ENCODE measurements around the gene TIAM2.

The TIAM2 gene

DNA sequence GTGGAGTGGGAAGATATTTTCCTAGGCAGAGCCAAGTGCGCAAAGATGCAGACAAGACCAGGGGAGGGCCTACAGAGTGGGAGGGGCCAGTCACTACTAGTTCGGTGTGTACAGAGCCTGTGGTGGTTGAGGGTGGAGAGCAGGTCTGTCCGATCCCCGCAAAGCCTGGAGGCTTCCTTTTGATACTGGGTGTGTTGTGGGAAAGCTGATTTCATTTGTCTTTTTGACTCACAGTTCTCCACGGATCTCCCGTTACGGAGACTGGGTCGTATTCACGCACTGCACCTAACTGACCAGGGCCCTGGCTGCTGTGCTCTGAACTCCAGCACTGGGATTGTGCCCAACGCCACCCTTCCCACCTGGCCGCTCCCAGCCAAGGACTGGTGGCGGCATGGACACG, 1.4 kb upstream of the TIAM2 start:
- H3K4me3 ChIP-seq (ENCODE audit: low read length), result no peak overlapping the region
- no peaks in the 10 kb centered on the region for H3K9me3 ChIP-seq (replicated peaks; ENCODE audit: low read length)
- H3K4me2 ChIP-seq (ENCODE audit: low read length), result no peak overlapping the region
- no peak overlapping the region for H3K9ac ChIP-seq (ENCODE audit: low read depth, low read length)
- no peaks in the 10 kb centered on the region for H3K27me3 ChIP-seq (ENCODE audit: control insufficient read depth, insufficient read depth, low read length)
- H3K36me3 ChIP-seq (ENCODE audit: insufficient read depth, low read length), result no peaks in the 10 kb centered on the region
- peaks cover 9% of the 10 kb centered on the region for H3K4me1 ChIP-seq (ENCODE audit: control insufficient read depth, insufficient read depth, low read length)

DNA sequence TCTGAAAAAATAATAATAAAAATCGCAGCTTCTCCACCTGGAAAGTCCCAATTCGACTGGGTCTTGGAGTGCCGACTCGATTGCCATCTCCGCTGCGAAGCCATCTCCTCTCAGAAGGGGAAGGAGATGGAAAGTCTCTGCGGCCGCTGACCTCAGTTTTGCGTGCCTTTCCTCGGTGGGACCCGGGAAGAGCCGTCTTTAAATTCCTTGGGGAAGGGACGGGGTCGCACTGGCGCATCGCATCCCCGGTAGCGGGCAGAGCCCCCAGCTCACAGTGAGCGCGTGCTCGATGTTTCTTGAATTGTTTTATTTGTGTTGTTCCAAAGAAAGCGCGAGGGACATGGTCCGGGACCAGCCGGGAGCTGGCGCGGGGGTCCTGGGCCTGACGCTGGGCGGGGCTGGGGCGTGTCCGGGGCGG, 270 bp upstream of the TIAM2 start:
- Histone ChIP-seq H3K27me3 (ENCODE audit: control insufficient read depth, insufficient read depth, low read length) (no peaks in the 10 kb centered on the region), H3K4me1 (ENCODE audit: control insufficient read depth, insufficient read depth, low read length) (peaks cover 9% of the 10 kb centered on the region), H3K9me3 (replicated peaks; ENCODE audit: low read length) (no peaks in the 10 kb centered on the region), H3K9ac (ENCODE audit: low read depth, low read length) (no peak overlapping the region), H3K4me2 (ENCODE audit: low read length) (peak overlapping the region; percentile 96), H3K4me3 (ENCODE audit: low read length) (peak overlapping the region; percentile 88), H3K36me3 (ENCODE audit: insufficient read depth, low read length) (no peaks in the 10 kb centered on the region)

DNA sequence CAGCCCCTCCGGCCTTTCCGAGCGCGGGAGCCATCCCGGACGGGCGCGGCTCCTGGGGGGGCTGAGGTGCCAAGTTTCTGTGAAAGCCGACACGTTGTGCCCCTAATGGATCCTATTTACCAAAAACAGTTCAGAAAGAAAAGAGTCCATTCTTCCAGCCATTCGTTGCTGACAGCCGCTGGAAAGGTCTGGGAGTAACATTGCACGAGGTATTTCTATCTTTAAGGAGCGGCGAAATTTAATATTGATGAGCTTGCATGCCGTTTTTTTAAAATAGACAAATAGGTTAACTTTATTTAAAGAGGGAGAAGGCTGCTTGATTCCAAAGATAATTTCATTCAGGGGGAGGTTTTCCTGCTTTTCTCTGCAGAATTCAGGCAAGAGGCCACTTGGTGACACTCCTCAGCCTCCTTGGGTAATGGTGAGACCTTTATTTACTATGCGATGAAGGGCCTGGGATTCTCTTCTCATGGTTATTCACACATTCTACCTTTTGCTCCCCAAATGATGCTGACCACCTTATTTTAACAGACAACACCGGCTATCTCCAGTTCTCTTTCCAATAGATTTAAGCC, 988 bp downstream of the TIAM2 start:
- peak overlapping the region; percentile 88 for H3K4me3 ChIP-seq (ENCODE audit: low read length)
- peak overlapping the region; percentile 96 for H3K4me2 ChIP-seq (ENCODE audit: low read length)
- H3K27me3 ChIP-seq (ENCODE audit: control insufficient read depth, insufficient read depth, low read length), result no peaks in the 10 kb centered on the region
- H3K4me1 ChIP-seq (ENCODE audit: control insufficient read depth, insufficient read depth, low read length), result peaks cover 11% of the 10 kb centered on the region
- no peaks in the 10 kb centered on the region for H3K36me3 ChIP-seq (ENCODE audit: insufficient read depth, low read length)
- no peaks in the 10 kb centered on the region for H3K9me3 ChIP-seq (replicated peaks; ENCODE audit: low read length)
- peak overlapping the region; percentile 93 for H3K9ac ChIP-seq (ENCODE audit: low read depth, low read length)

GRCh38 chr6:154996841-154997311, 1.8 kb downstream of the TIAM2 start:
- Histone ChIP-seq H3K9ac (ENCODE audit: low read depth, low read length) (no peak overlapping the region), H3K4me1 (ENCODE audit: control insufficient read depth, insufficient read depth, low read length) (peaks cover 18% of the 10 kb centered on the region), H3K36me3 (ENCODE audit: insufficient read depth, low read length) (no peaks in the 10 kb centered on the region), H3K9me3 (replicated peaks; ENCODE audit: low read length) (no peaks in the 10 kb centered on the region), H3K4me3 (ENCODE audit: low read length) (peak overlapping the region; percentile 88), H3K27me3 (ENCODE audit: control insufficient read depth, insufficient read depth, low read length) (no peaks in the 10 kb centered on the region), H3K4me2 (ENCODE audit: low read length) (peak overlapping the region; percentile 96)

- peaks cover 20% of the 10 kb centered on the region for H3K4me1 ChIP-seq (ENCODE audit: control insufficient read depth, insufficient read depth, low read length)
- no peak overlapping the region for H3K4me2 ChIP-seq (ENCODE audit: low read length)
- no peaks in the 10 kb centered on the region for H3K36me3 ChIP-seq (ENCODE audit: insufficient read depth, low read length)
- no peak overlapping the region for H3K9ac ChIP-seq (ENCODE audit: low read depth, low read length)
- H3K9me3 ChIP-seq (replicated peaks; ENCODE audit: low read length), result no peaks in the 10 kb centered on the region
- H3K27me3 ChIP-seq (ENCODE audit: control insufficient read depth, insufficient read depth, low read length), result no peaks in the 10 kb centered on the region
- H3K4me3 ChIP-seq (ENCODE audit: low read length), result no peak overlapping the region
These were observed 3.7 kb downstream of the TIAM2 start for GRCh38 chr6:154998855-154999254.

DNA sequence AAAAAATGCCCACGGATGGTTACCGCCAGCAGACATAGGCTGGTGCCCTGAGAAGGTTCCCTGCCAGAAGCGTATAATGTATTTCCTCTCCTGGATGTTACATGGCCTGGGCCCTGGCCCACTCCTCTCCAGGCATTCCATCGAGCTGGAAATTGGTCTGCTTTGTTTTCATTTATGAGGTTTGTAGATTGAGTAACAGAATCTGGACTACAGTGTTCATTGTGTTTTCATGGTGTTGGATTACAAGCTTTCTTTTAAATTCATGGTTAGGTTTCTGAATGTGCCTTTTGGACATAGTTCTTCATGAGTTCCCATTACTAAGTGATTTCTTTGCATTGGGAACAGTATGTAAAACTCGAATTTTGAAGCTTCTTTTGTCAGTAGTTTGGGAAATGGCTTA, 6.4 kb downstream of the TIAM2 start:
- Histone ChIP-seq H3K9me3 (replicated peaks; ENCODE audit: low read length) (no peaks in the 10 kb centered on the region), H3K4me3 (ENCODE audit: low read length) (no peak overlapping the region), H3K4me1 (ENCODE audit: control insufficient read depth, insufficient read depth, low read length) (peaks cover 17% of the 10 kb centered on the region), H3K27me3 (ENCODE audit: control insufficient read depth, insufficient read depth, low read length) (no peaks in the 10 kb centered on the region), H3K4me2 (ENCODE audit: low read length) (peak overlapping the region; percentile 46), H3K36me3 (ENCODE audit: insufficient read depth, low read length) (no peaks in the 10 kb centered on the region), H3K9ac (ENCODE audit: low read depth, low read length) (no peak overlapping the region)

- Histone ChIP-seq H3K9me3 (replicated peaks; ENCODE audit: low read length) (no peaks in the 10 kb centered on the region), H3K4me1 (ENCODE audit: control insufficient read depth, insufficient read depth, low read length) (peaks cover 13% of the 10 kb centered on the region), H3K9ac (ENCODE audit: low read depth, low read length) (no peak overlapping the region), H3K27me3 (ENCODE audit: control insufficient read depth, insufficient read depth, low read length) (no peaks in the 10 kb centered on the region), H3K36me3 (ENCODE audit: insufficient read depth, low read length) (no peaks in the 10 kb centered on the region), H3K4me2 (ENCODE audit: low read length) (peak overlapping the region; percentile 46), H3K4me3 (ENCODE audit: low read length) (no peak overlapping the region)
These were observed 6.8 kb downstream of the TIAM2 start for GRCh38 chr6:155001934-155002333.

GRCh38 chr6:155003476-155003875, 8.4 kb downstream of the TIAM2 start:
- Histone ChIP-seq H3K4me1 (ENCODE audit: control insufficient read depth, insufficient read depth, low read length) (peaks cover 11% of the 10 kb centered on the region), H3K4me3 (ENCODE audit: low read length) (no peak overlapping the region), H3K4me2 (ENCODE audit: low read length) (no peak overlapping the region), H3K27me3 (ENCODE audit: control insufficient read depth, insufficient read depth, low read length) (no peaks in the 10 kb centered on the region), H3K9ac (ENCODE audit: low read depth, low read length) (no peak overlapping the region), H3K9me3 (replicated peaks; ENCODE audit: low read length) (no peaks in the 10 kb centered on the region), H3K36me3 (ENCODE audit: insufficient read depth, low read length) (no peaks in the 10 kb centered on the region)

- peaks cover 11% of the 10 kb centered on the region for H3K4me1 ChIP-seq (ENCODE audit: control insufficient read depth, insufficient read depth, low read length)
- H3K4me2 ChIP-seq (ENCODE audit: low read length), result no peak overlapping the region
- H3K27me3 ChIP-seq (ENCODE audit: control insufficient read depth, insufficient read depth, low read length), result no peaks in the 10 kb centered on the region
- H3K36me3 ChIP-seq (ENCODE audit: insufficient read depth, low read length), result no peaks in the 10 kb centered on the region
- no peak overlapping the region for H3K4me3 ChIP-seq (ENCODE audit: low read length)
- no peaks in the 10 kb centered on the region for H3K9me3 ChIP-seq (replicated peaks; ENCODE audit: low read length)
- no peak overlapping the region for H3K9ac ChIP-seq (ENCODE audit: low read depth, low read length)
These were observed 8.9 kb downstream of the TIAM2 start for GRCh38 chr6:155004017-155004416.

DNA sequence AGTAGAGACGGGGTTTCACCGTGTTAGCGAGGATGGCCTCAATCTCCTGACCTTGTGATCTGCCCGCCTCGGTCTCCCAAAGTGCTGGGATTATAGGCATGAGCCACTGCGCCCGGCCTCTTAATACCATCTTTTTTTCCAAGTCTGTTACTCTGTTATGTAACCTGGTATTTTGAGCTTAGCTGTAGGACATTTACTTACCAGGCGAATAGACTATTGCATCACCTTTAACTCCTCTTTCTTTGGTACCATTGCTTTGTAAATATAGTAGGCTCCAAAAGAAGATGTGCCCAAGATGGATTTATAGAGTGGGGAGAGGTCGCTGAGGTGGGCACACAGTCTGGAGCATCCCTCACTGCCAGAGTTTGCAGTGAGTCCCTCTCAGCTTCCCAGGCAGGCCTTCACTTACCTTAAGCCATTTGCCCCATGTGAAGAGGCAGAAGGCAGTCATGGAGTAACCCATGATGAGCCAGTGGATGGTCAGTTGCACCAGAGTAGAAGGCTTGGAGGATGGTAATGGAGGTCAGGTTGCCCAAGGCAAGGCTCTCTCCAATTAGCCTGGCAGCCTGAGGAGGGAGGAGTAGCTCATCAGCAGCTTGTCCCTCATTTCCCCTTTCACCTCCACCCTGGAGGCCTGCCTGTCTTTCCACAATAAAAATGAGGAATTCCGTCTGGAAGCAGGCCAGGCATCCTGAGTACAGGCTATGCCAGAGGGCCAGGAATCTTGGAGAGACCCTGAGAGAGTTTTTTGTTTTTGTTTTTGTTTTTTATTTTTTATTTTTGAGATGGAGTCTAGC, 9.7 kb downstream of the TIAM2 start:
- Histone ChIP-seq H3K4me3 (ENCODE audit: low read length) (no peak overlapping the region), H3K36me3 (ENCODE audit: insufficient read depth, low read length) (no peaks in the 10 kb centered on the region), H3K4me1 (ENCODE audit: control insufficient read depth, insufficient read depth, low read length) (peaks cover 11% of the 10 kb centered on the region), H3K4me2 (ENCODE audit: low read length) (no peak overlapping the region), H3K9me3 (replicated peaks; ENCODE audit: low read length) (no peaks in the 10 kb centered on the region), H3K27me3 (ENCODE audit: control insufficient read depth, insufficient read depth, low read length) (no peaks in the 10 kb centered on the region), H3K9ac (ENCODE audit: low read depth, low read length) (no peak overlapping the region)

- no peaks in the 10 kb centered on the region for H3K9me3 ChIP-seq (replicated peaks; ENCODE audit: low read length)
- no peaks in the 10 kb centered on the region for H3K27me3 ChIP-seq (ENCODE audit: control insufficient read depth, insufficient read depth, low read length)
- no peak overlapping the region for H3K9ac ChIP-seq (ENCODE audit: low read depth, low read length)
- H3K36me3 ChIP-seq (ENCODE audit: insufficient read depth, low read length), result no peaks in the 10 kb centered on the region
- H3K4me2 ChIP-seq (ENCODE audit: low read length), result no peak overlapping the region
- H3K4me3 ChIP-seq (ENCODE audit: low read length), result no peak overlapping the region
- no peaks in the 10 kb centered on the region for H3K4me1 ChIP-seq (ENCODE audit: control insufficient read depth, insufficient read depth, low read length)
These were observed 13.5 kb downstream of the TIAM2 start for GRCh38 chr6:155008625-155009024.

GRCh38 chr6:155010940-155011339, 15.8 kb downstream of the TIAM2 start:
- Histone ChIP-seq H3K4me3 (ENCODE audit: low read length) (no peak overlapping the region), H3K36me3 (ENCODE audit: insufficient read depth, low read length) (no peaks in the 10 kb centered on the region), H3K9me3 (replicated peaks; ENCODE audit: low read length) (no peaks in the 10 kb centered on the region), H3K27me3 (ENCODE audit: control insufficient read depth, insufficient read depth, low read length) (no peaks in the 10 kb centered on the region), H3K4me2 (ENCODE audit: low read length) (no peak overlapping the region), H3K4me1 (ENCODE audit: control insufficient read depth, insufficient read depth, low read length) (peaks cover 13% of the 10 kb centered on the region), H3K9ac (ENCODE audit: low read depth, low read length) (no peak overlapping the region)
